Left renal cortex interstitium (tissue), 4 donors: ENCODE measurements around the gene KCNMA1. TPM values are rescaled to one million over a fixed set of nuclear protein-coding genes. Genes with fewer than 3 reads are reported as not detected.
A peak's percentile ranks its signal among the peaks of the same experiment; 100 is the strongest.

Experiments
- DNase-seq, 4 donors: peaks; one replicate each; pipeline ENCODE4 v3.0.0-alpha.2; 2013; ENCODE audit warnings: low read depth in 4 of 4, low spot score in 2 of 4, missing footprints in 1 of 4
- polyA plus RNA-seq, 4 donors: library from polyadenylated mRNA; unstranded; fragments of 120-200 nt; gene quantifications; one replicate each; pipeline ENCODE4 v1.2.1, GENCODE V29; 2013; ENCODE audit not compliant: insufficient read length in 4 of 4

Gene KCNMA1
- polyA plus RNA-seq, 4 donors: 2.8 to 5.2 (median 3.7) TPM

DNA sequence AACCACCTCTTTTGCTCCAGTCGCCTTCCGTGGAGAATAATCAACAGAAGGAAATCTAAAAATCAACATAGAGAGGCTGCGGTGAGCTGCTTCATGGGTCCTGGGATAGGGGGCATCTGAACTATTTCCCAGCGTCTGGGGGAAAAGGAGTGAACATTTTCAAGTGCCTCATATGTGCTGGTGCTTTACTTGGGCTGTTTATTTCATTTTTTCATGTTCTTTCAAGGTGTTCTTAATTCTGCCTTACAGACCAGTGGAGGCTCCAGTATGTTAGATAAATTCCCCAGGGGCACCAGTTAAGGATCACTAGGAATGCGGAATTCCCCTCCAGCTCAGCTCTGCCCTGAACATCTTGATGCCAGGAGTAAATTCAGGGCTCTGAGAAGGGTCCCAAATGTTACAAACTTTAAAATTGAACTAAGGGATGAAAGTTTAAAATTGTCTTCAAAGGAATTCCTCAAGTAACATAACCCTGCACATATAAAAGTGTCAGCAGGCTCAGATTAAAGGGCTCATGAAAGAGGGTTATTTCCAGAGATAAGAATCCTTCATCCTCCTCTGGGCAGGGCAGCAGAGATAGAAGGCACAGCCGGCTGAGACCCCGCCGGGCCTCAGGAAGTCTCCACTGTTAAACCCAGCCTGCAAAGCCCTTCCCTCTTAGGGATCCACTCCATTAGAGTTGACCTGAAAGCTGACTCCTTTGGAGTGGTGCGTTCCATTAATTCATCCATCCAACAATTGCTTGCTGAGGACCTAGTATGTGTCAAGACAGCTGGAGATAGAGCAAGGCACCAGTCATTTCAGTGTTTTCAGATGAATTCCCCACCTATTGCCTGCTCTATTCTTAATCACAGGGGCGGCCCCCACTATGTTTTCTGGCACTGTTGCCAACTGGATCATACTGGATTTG lies 345.8 kb downstream of the KCNMA1 start:
- DNase-seq: no peak

DNA sequence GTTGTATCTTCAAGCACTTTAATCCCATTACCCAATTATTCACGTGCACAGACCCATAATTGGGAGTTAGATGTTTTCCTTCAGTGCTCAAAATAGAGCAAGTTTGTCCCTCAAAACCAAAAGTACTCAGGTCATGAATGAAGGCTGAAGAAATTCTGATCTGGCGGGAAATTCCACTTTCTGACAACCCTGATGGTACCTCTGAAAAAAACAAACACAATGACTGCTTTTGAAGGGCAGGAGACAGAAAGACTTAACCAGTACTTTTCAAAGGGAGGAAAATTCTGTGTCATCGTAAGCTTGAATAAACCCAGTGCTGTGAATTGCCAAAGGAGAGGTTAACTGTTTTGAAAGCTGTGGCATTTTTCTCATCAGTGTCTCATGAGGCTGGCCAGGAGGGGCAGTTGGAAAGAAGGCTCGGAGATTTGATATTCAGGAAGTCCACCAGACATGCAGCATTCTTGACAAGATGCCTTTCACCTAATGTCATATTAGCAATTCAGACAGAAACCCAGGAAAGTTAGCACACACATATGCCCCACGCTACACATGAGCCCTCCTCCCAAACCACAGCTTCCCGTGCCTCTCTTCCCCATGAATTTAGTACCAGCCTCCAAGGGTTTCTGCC lies 347.0 kb downstream of the KCNMA1 start:
- DNase-seq: no peak

DNA sequence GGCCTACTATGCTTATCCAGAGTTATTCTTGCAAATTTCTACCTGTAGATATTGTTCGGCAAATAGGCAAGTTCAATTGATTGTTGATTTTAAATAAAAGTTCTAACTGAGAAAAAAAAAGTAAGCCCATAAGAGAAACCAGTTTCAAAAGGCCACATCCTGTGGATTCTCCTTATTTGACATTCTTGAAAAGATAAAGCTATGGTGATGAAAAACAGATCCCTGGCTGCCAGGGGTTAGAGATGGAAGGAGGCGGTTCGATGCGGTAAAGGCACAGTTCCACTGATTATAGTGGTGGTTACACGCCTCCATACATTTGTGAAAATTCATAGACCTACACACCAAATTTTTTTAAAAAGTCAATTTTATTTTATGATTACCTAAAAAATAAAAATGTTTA lies 347.8 kb downstream of the KCNMA1 start:
- no peak for DNase-seq

DNA sequence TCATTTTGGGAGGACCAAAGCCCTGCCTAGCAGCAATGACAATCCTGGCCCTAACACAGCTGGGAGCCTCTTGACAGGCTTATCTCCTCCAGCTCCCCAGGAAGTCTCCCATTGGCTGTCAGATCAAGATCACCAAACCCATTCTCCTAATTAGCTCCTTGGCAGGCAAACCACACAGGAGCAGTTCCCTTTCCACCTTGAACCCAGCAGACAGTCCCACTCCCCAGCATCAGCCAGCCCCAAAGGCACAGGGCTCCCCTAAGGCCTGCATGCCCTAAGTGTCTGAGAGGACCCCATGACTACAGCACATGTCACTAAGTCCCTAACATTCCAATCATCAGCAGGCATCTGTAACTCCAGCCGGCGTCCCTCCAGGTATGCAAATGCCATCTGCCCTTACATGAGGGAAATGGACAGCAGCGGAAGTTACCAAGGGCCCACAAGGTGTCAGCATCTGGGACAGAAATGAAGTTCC lies 348.5 kb downstream of the KCNMA1 start:
- DNase-seq: no peak

DNA sequence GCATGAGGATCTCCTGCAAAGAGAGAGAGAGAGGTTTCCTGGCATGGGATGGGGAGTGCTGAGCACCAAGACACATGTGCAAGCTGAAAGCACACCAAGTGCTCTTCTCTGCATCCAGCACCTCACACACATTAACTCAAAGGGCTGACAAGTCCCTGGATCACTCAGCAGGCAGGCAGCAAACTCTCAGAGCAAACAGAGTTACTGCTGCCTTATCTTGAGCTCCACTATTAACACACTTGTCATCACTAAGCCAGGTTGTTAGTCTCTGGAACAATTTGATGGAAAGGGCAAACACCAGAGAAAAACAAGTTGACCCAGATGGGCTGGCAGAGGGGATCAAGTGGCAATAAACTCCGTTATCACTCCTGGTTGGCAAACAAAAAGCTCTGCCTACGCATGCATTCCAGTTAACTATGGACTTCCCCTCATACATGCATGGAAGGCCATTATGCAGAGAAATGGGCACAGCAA lies 349.9 kb downstream of the KCNMA1 start:
- no peak for DNase-seq

DNA sequence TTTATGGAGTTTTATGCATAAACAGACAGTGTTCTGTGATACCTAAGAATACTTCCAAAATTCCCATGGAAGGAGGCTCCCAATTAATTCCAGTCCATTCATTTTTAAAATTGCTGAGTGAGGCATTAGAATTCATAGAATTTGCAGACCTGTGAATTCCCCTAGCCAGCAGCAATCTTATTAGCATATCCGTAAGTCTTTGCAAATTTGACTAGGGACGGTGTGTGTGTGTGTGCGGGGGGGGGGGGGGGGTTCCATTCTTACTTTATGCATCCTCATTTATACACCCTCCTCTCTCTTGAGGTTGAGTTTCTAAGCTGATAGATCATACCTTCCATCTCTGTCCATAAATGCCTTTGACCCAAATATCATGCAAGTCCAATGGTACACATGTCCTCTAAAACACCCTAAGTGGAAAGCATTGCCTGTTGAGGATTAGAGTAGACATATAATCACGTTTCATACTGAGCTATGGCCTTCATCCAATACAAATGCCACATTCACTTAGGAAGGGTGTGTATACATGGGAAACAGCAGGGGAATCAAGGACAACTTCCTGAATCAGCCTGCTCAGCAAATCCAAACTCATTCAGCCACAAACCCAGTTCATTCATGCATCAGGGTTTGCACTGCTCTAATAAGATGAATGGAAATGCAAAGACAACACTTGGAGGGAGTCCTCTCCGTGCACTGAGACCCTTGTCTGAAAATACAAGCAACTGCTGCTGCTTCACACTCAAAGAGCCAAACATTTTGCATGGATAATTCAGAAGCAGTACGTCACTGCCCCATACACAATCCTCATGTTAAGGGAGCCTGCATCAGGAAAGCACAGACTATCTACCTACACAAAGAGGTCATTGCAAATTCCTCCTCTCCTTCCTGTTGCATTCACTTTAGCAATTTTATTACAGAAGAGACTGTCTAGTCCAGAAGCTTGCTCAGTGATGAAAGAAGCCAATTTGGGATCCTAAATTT lies 350.8 kb downstream of the KCNMA1 start:
- no peak for DNase-seq

DNA sequence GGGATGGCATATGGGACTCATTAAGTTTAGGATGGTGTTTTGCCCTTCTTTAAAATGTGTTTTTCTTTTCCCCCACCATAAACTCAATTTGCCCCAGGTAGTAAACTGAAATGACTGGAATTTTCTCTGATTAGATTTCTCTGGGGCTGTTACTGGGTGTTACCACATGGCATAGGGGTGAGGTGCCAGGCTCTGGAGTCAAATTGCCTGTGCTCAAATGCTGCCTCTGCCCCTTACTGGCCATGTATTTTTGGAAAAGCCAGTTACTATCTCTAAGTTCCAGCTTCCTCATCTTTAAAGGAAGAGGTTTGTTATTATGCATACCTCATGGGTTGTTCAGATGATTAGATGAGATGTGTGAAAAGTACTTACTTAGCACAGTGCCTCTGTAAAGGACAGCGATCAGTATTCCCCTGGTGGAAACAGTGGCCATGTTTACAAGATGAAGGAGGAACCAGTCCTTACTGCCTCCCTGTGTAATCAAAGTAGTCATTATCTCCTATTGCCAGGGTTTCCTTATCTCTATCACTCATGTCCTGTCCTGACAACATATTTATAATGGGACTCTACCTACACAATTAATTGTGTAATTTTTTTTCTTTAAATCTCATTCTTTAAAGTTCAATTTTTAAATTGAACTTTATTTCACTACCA lies 352.0 kb downstream of the KCNMA1 start:
- DNase-seq: no peak

DNA sequence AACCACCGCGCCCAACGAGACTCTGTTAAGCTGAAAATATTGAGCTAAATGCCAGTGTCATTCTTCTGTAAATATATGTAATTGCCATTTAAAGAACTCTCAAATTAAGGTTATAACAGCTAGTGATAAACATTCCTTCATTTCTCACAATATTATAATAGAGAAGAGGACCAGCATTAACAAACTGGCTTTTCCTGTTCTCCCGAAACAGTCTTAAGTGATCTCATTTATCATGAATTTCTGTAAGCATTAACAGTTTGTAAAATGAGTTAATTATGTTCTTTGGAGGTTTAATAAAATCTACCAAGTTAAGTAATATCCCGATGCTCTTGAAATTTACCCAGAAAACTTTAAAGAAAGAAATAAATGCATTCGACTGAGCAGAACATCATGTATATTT lies 352.8 kb downstream of the KCNMA1 start:
- DNase-seq: no peak

DNA sequence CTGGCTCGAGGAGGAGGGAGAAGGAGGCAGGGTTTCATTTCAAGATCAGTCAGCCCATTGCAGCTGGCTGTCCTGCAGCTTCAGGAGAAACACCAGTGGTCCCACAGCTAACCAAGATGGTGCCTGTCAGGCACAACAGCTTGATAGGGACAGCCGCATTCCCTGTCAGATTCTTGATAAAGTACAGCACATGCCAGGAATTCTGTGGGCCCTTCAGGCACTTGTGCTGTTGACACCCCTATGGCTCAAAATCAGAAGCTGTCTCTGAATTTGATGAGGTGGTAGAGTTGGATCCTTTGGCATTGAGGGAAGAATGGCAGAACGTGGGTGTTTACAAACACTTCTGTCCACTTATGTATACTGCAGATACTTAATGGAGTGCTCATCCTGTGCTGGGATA lies 354.3 kb downstream of the KCNMA1 start:
- no peak for DNase-seq

DNA sequence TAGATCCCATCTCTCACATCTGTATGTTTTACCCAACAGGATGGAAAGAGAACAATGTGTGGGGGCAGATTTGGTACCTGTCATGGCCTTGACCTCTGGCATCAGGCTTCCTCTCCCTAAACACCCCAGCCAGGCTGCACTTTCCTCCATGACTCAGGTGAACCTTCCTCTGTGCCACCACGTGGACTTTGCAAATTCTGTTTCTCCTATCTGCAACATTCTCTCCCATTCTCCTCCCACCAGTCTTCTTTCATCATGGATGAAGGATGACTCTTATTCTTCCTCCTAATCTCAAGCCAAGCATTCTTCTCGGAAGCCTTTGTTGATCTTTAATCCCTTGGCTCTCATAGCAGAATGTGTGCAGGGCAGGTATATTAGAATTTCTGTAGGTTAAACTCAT lies 355.4 kb downstream of the KCNMA1 start:
- no peak for DNase-seq

DNA sequence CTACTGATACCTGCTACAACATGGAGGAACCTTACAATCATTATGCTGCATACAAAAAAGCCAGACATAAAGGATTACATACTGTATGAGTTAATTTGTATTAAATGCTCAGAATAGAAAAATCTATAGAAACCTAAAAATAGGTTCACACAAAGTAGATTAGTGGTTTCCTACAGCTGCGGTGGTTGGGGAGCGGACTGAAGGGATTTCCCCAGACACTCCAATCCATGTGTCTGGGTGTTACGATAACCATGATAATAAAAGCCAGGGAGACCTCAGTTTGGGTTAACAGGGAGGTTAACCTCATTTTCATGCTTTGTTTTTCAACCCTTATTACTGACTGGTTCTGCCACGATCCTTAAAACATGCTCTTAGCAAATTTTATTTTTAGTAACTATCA lies 355.9 kb downstream of the KCNMA1 start:
- DNase-seq: no peak

DNA sequence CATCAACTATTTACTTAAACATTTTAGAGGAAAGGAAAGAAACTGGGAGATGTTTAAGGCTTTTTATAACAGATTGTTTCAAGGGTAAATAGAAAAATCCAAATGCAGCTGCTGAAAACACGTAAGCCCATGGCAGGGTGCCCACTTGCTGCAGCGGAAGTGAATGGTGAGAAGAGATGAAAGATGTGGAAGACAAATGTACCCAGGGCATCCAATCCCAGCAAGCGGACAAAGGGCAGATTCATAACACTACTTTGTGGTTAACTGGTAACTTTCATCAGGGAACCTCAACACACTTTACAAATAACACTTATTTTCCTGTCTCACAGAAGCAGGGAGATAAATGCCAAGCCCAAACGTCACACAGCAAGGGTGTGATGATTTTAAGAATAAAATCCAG lies 358.4 kb downstream of the KCNMA1 start:
- no peak for DNase-seq

DNA sequence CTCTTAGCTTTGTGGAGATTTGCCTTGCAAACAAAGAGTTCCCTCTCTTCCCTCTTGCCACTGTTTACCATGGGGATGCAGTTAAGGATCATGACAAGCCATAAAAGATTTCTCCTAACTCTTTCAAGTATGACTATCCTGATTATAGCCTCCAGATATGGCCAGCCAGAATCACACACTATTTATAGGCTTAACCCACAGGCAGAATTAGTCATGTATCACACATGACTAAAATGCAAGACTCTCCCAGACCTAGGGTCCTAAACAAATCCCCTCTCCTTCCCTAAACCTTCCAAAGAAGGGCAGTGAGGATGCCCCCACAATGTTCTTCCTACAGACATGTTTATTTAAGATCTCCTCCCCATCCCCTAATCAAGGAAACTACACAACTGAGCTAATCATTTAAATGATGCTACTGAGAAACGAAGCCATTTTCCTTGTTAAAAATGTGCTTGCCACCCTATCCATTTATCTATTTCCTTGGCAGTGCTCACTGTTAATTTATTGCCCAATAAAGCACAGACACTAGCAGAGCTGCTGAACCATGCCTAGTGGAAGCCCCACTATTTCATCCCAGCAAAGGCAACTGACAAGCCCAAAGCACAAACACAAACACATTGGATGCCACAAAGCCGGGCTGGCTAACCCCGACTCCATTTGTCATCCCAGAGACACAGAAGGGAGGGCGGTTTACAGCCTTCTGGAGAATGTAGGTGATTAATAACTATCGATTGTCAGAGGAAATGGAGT lies 363.4 kb downstream of the KCNMA1 start:
- DNase-seq: peak in 3 of 4 donors; percentile 9 to 43 (median 37)

DNA sequence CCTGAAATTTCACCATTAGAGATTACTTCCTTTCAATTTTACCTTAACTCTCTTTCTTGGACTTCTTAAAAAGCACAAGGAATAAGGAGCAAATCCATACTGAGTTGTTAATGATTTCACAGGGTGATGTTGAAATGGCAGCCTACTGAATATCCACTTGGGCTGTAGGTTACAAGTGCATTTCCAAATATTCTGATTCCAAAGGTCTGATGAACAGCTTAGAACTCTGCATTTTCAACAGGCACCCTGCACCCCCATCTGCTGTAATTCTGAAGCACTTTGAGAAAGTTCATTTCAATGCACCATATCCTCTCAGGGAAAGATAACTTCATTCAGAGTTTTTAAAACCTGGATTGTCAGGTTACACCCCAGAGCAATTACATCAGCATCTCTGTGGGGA lies 368.4 kb downstream of the KCNMA1 start:
- no peak for DNase-seq

DNA sequence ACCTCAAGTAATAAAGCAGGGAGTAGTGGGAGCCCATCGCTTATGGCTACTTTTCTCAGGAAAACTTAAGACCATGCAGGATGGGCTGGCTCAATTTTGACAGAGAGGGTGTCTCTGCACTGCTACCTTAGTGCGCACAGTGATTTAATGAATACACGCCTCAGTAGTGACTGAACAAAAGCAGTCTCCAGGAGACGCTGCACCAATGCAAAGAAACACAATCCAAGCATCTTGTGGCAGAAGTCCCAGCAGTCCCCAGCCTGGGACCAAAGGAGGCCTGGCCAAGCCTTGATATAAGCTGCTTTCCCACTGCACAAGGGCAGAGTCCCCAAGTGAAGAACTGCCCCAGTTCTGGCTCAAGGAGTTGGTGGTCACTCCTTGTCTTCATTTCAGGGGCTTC lies 368.9 kb downstream of the KCNMA1 start:
- no peak for DNase-seq

DNA sequence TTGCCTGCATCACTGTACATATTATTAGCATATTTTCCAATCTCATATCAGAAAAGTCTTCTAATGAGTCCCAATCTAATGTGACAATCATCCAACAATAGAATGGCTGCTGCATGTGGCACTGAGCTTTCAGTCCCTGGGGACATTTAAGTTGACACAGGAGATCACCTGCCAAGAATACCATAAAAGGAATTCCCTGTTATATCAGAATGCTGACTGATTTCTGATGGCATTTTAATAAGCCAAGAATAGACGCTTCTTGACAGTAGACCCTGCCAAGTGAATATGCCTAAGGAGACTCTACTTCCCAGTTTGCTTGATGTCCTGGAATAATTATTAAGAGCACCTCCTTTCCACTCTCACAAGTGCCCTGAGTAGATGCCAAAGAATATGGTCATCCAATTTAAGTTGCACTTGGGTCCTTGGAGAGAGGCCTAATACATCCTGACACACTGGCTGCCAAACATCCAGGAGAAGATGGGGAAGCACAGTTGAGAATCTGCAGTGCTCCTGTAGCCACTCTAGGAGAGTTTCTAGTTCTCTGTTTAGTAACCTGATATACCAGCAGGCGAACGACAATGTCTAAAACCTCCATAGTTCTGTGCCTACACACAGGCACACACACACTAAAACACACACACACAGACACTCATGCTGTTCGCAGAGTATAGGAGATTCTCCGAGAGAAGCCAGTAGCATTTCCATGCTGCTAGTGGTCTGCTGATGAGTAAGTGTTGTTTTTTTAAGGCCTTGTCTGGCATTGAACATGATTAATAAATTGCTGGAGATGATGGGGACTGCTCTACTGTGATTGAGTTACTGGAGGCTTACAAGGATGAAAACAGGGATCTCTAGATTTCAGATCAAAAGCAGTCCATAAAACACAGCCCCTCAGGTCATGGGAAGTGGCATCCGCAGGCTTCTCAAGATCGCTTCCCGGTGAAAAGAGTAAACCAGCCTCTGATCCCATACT lies 369.6 kb downstream of the KCNMA1 start:
- no peak for DNase-seq

DNA sequence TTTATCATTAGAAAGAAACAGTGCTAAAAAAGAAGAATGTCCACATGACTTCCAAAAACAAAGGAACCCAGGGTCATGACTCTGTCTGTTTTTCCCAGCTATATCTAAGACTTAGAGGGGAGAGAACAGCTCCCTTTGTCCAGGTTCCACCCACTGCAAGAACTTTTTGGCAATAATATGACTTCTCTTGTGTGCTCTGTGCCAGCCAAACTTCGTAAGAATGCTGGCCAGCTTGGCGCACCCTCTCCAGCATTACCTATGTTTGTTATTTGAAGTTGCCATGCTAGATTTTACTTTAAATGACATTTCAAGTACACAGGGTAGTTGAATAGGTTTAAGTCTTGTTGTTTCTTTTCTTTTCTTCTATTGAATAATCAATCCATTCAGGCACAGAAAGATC lies 371.4 kb downstream of the KCNMA1 start:
- no peak for DNase-seq

DNA sequence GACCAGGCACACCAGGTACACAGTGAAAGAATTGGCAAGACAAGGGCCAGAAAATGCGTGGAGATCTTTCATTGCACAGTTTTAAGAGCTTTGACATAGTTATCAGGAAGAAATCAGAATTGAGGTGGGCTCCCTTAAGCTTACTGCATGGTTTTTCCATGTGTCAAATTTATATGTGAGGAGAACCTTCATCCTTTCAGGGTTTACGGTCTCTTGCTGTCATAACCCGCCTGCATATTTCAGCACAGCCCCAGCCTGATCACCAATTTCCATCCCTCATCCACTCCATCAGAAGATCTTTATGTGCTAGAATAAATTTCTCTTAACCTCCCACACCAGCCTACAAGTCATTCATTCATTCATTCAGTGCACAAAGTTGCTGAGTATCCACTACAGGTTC lies 373.1 kb downstream of the KCNMA1 start:
- DNase-seq: no peak
